PC-9 (cell line): ENCODE results near the gene NCMAP. TPM values are rescaled to one million over a fixed set of nuclear protein-coding genes. Genes with fewer than 3 reads are reported as not detected.

ENCODE experiments used
- Bru-seq: library from RNA; stranded (reverse); fragments of 400-500 nt; gene quantifications from one replicate; lab custom pipeline; 2021; lab: Mats Ljungman, UMichigan
- BruChase-seq, 2 experiments: library from RNA; stranded (reverse); fragments of 400-500 nt; gene quantifications; one replicate each; lab custom pipeline; 2021; lab: Mats Ljungman, UMichigan
- BruUV-seq: library from RNA; stranded (reverse); fragments of 400-500 nt; replicated peaks from 2 replicates; lab custom pipeline; 2021; lab: Mats Ljungman, UMichigan
- CTCF ChIA-PET: fragments of 300-600 bp; sonication (Branson Sonifier 250); formaldehyde crosslinking; loops from one replicate; lab custom pipeline; 2022; ENCODE audit warnings: antibody characterized with exemption; lab: Charles Lee
- POLR2A ChIA-PET: fragments of 300-600 bp; sonication (Branson Sonifier 250); formaldehyde crosslinking; loops from one replicate; lab custom pipeline; 2022; ENCODE audit warnings: antibody characterized with exemption; ENCODE audit not compliant: unreplicated experiment; lab: Charles Lee
- DNase-seq, 2 experiments: peaks; one replicate each; pipeline versions ENCODE4 v3.0.0 to v3.0.0-alpha.2; 2015 to 2022; ENCODE audit warnings: mixed read lengths in 1 of 2
- H2AFZ ChIP-seq: fragments of 200-600 bp; sonication (generic); 2 replicates; pipeline ENCODE4 v1.8.1; 2017; ENCODE audit warnings: antibody characterized with exemption
- H3F3A ChIP-seq: fragments of 200-600 bp; sonication (generic); 2 replicates; pipeline ENCODE4 v1.8.1; 2017; ENCODE audit warnings: antibody characterized with exemption, mild to moderate bottlenecking, low read depth; ENCODE audit not compliant: insufficient read depth
- H3K27ac ChIP-seq: fragments of 200-600 bp; sonication (generic); 2 replicates; pipeline ENCODE4 v1.6.1; 2016; ENCODE audit warnings: mixed run types
- H3K27me3 ChIP-seq: fragments of 200-600 bp; sonication (generic); 2 replicates; pipeline ENCODE4 v1.6.1; 2016; ENCODE audit warnings: low read depth, mixed run types; ENCODE audit not compliant: insufficient read depth
- H3K36me3 ChIP-seq: fragments of 200-600 bp; sonication (generic); 2 replicates; pipeline ENCODE4 v1.6.1; 2016; ENCODE audit warnings: low read depth, mixed run types
- H3K4me1 ChIP-seq: fragments of 200-600 bp; sonication (generic); replicated peaks from 2 replicates; pipeline ENCODE4 v1.6.1; 2016; ENCODE audit warnings: mixed run types; ENCODE audit not compliant: insufficient read depth
- H3K4me2 ChIP-seq: fragments of 200-600 bp; sonication (generic); 2 replicates; pipeline ENCODE4 v1.6.1; 2017; ENCODE audit warnings: mixed run types
- H3K4me3 ChIP-seq: fragments of 200-600 bp; sonication (generic); 2 replicates; pipeline ENCODE4 v1.6.1; 2016; ENCODE audit warnings: mixed run types
- H3K79me2 ChIP-seq: fragments of 200-600 bp; sonication (generic); 2 replicates; pipeline ENCODE4 v1.6.1; 2017; ENCODE audit warnings: low read depth, mixed run types
- H3K9me2 ChIP-seq: fragments of 200-600 bp; sonication (generic); 2 replicates; pipeline ENCODE4 v1.8.1; 2017; ENCODE audit warnings: mild to moderate bottlenecking; ENCODE audit not compliant: insufficient read depth
- H3K9me3 ChIP-seq: fragments of 200-600 bp; sonication (generic); 2 replicates; pipeline ENCODE4 v1.8.1; 2016; ENCODE audit warnings: low read depth; ENCODE audit not compliant: insufficient read depth
- H4K20me1 ChIP-seq: fragments of 200-600 bp; sonication (generic); 2 replicates; pipeline ENCODE4 v1.8.1; 2017; ENCODE audit not compliant: insufficient read depth
- CTCF ChIP-seq: fragments of 200-600 bp; sonication (generic); conservative IDR thresholded peaks from 2 replicates; pipeline ENCODE4 v1.6.1; 2017; ENCODE audit warnings: mixed run types, antibody characterized with exemption, mild to moderate bottlenecking, moderate library complexity
- EZH2 ChIP-seq: fragments of 200-600 bp; sonication (generic); IDR thresholded peaks from 2 replicates; pipeline ENCODE4 v1.8.0; 2017; ENCODE audit warnings: antibody characterized with exemption, low read depth
- intact Hi-C: fragments of 100-400 bp; cut with micrococcal nuclease; formaldehyde crosslinking; loops from one replicate; pipeline ENCODE4 v1.10.0; 2022; ENCODE audit not compliant: unreplicated experiment
- long read RNA-seq: library from polyadenylated mRNA; stranded (forward); transcript quantifications from one replicate; pipeline ENCODE4 v2.0.0, GENCODE V29; 2022
- total RNA-seq: library from RNA; stranded (reverse); gene quantifications from 2 replicates; pipeline ENCODE4 v1.2.3, GENCODE V29; 2021

Gene NCMAP
- total RNA-seq (0.20 and 0.50 TPM in 2 replicates), Bru-seq, nascent RNA (percentile 12 among the genes with signal in this experiment), BruChase-seq, experiment 1, labeled RNA remaining after a 2-hour chase (percentile 12 among the genes with signal in this experiment), BruChase-seq, experiment 2, labeled RNA remaining after a 6-hour chase (percentile 11 among the genes with signal in this experiment)
- long read RNA-seq = 0 reads

GRCh38 chr1:24555591-24556413 lies at the start of gene NCMAP:
TSS of gene NCMAP (plus strand) at chr1:24556087. CDS start at chr1:24595431, 39,344 bp downstream.
- no peaks in the 10 kb centered on the region for H3K36me3 ChIP-seq
- peaks cover 23% of the 10 kb centered on the region; the same call in 1 of the 2 replicates for H3F3A ChIP-seq
- H3K9me2 ChIP-seq = no peaks in the 10 kb centered on the region
- H3K4me2 ChIP-seq = peak within 1 kb of the TSS; percentile 64
- POLR2A ChIA-PET = interaction anchor here (0.6 kb wide), 2 partner anchors 189 to 683 kb away, joined by 3 to 5 read pairs; no protein-coding TSS in a partner anchor
- H3K4me1 ChIP-seq = peaks cover 8% of the 10 kb centered on the region
- CTCF ChIA-PET = interaction anchor here (0.6 kb wide), 1 partner anchor 368 kb away, joined by 5 read pairs; no protein-coding TSS in a partner anchor
- no peaks in the 10 kb centered on the region for H3K9me3 ChIP-seq
- TF ChIP-seq EZH2 (no peak), CTCF (no peak)
- no peak within 1 kb of the TSS for H3K27ac ChIP-seq
- DNase-seq = peak in 1 of 2 experiments; percentile 43
- no peaks in the 10 kb centered on the region for H3K79me2 ChIP-seq
- H3K27me3 ChIP-seq = peaks cover 3% of the 10 kb centered on the region
- H3K4me3 ChIP-seq = peak within 1 kb of the TSS; percentile 29; the same call in 1 of the 2 replicates
- intact Hi-C loops = loop anchor here (5.0 kb wide), 1 partner anchor 86 kb away; the partner anchor contains the start of gene SRRM1
- BruUV-seq = no TSS peak
- H2AFZ ChIP-seq = no peak within 1 kb of the TSS
- no peaks in the 10 kb centered on the region for H4K20me1 ChIP-seq

- no peak overlapping the region for H3K4me3 ChIP-seq
- no peaks in the 10 kb centered on the region for H3F3A ChIP-seq
- TF ChIP-seq CTCF (no peak), EZH2 (no peak)
- no peaks in the 10 kb centered on the region for H3K36me3 ChIP-seq
- no peak overlapping the region for H2AFZ ChIP-seq
- no peaks in the 10 kb centered on the region for H3K27me3 ChIP-seq
- peaks cover 6% of the 10 kb centered on the region; the same call in 1 of the 2 replicates for H3K4me1 ChIP-seq
- BruUV-seq = no TSS peak
- ChIA-PET POLR2A (no interaction called here), CTCF (no interaction called here)
- H3K27ac ChIP-seq = no peak overlapping the region
- DNase-seq = no peak
- H3K9me3 ChIP-seq = no peaks in the 10 kb centered on the region
- H4K20me1 ChIP-seq = no peaks in the 10 kb centered on the region
- intact Hi-C loops = no loop called here
- H3K9me2 ChIP-seq = no peaks in the 10 kb centered on the region
- H3K4me2 ChIP-seq = no peak overlapping the region
- no peaks in the 10 kb centered on the region for H3K79me2 ChIP-seq
These were observed 49.1 kb upstream of the NCMAP start for GRCh38 chr1:24506691-24507381.

- Histone ChIP-seq H3K9me2 (no peaks in the 10 kb centered on the region), H3K27me3 (no peaks in the 10 kb centered on the region), H4K20me1 (no peaks in the 10 kb centered on the region), H2AFZ (no peak overlapping the region), H3F3A (no peaks in the 10 kb centered on the region), H3K4me2 (no peak overlapping the region), H3K27ac (no peak overlapping the region), H3K79me2 (no peaks in the 10 kb centered on the region), H3K4me3 (no peak overlapping the region), H3K36me3 (no peaks in the 10 kb centered on the region), H3K4me1 (peaks cover 6% of the 10 kb centered on the region; the same call in 1 of the 2 replicates), H3K9me3 (no peaks in the 10 kb centered on the region)
- CTCF ChIA-PET = no interaction called here
- intact Hi-C loops = no loop called here
- TF ChIP-seq EZH2 (no peak), CTCF (no peak)
- no peak for DNase-seq
- BruUV-seq = no TSS peak
- POLR2A ChIA-PET = interaction anchor here (0.6 kb wide), 1 partner anchor 21 kb away, joined by 6 read pairs; no protein-coding TSS in a partner anchor
These were observed 48.5 kb upstream of the NCMAP start for GRCh38 chr1:24507405-24507804.
